ENCODE data around the gene EIF5A2. TPM values are rescaled to one million over a fixed set of nuclear protein-coding genes. Genes with fewer than 3 reads are reported as not detected.
"Not testable (repeated sequence)": the region's sequence is repeated elsewhere in the genome, so short reads cannot be mapped to it uniquely, and the experiment has no call there.

Gene EIF5A2
- 8.7 and 9.7 TPM in 2 replicates for total RNA-seq

- peaks cover 19% of the 10 kb centered on the region for H3K4me1 Mint-ChIP-seq
- peak within 1 kb of the TSS; percentile 95 for H3K27ac Mint-ChIP-seq
- H3K9me3 Mint-ChIP-seq: peaks cover 2% of the 10 kb centered on the region
- H3K27me3 Mint-ChIP-seq: peaks cover 15% of the 10 kb centered on the region
- intact Hi-C loops (cut with micrococcal nuclease): loop anchor here (1.0 to 10.0 kb wide), 4 partner anchors 38 to 1842 kb away; partner anchors contain the start of genes ECT2 and RPL22L1
- peaks cover 1% of the 10 kb centered on the region for H3K36me3 Mint-ChIP-seq (ENCODE audit: low read depth)
- DNase-seq: peak; percentile 97
- H3K4me3 Mint-ChIP-seq: peak within 1 kb of the TSS; percentile 99
Measured at GRCh38 chr3:170908235-170909116, at the start of gene EIF5A2. Gene EIF5A2, minus strand, starts transcription at chr3:170908637. Its CDS starts 831 bp downstream, at chr3:170907806.

DNA sequence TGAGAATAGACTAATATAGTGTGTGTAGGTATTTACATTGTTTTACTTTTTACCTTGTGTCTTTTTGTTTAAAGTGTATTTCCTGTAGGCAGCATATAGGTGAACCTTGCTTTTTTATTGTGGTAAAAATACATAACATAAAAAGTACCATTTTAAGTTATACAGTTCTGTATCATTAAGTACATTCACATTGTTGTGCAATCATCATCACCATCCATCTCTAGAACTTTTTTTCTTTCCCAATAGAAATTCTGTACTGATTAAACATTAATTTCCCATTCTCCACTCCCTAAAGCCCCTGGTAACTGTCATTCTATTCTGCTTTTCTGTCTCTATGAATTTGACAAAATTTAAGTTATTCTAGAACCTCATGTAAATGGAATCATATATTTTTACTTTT lies 48.2 kb upstream of the EIF5A2 start:
- H3K4me3 Mint-ChIP-seq: no peak overlapping the region
- no peaks in the 10 kb centered on the region for H3K9me3 Mint-ChIP-seq
- intact Hi-C loops (cut with micrococcal nuclease): no loop called here
- H3K27ac Mint-ChIP-seq: no peak overlapping the region
- H3K27me3 Mint-ChIP-seq: peaks cover 34% of the 10 kb centered on the region
- H3K36me3 Mint-ChIP-seq (ENCODE audit: low read depth): no peaks in the 10 kb centered on the region
- H3K4me1 Mint-ChIP-seq: no peaks in the 10 kb centered on the region
- no peak for DNase-seq

DNA sequence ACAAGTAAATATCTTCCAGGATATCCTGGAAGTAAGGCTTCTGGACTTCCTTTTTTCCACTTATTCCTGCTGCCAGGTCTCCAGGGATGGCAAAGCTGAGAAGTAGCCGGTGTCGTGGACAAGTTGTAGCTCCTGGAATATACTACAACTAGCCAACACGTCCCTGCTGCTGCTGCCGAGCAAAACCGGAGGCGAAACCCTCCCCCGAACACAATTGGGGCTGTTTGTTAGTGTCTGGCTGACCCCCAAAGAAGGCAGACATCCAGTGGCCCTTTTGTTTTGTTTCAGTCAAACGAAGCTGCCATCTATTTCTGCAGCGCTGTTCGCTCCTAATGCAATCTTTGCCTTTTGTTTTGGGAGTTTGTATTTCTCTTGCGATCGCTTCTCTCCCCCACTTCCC lies 45.3 kb upstream of the EIF5A2 start:
- Mint-ChIP-seq H3K9me3 (no peaks in the 10 kb centered on the region), H3K4me1 (no peaks in the 10 kb centered on the region), H3K27ac (no peak overlapping the region), H3K36me3 (ENCODE audit: low read depth) (no peaks in the 10 kb centered on the region), H3K27me3 (peaks cover 29% of the 10 kb centered on the region), H3K4me3 (no peak overlapping the region)
- intact Hi-C loops (cut with micrococcal nuclease): no loop called here
- DNase-seq: no peak

DNA sequence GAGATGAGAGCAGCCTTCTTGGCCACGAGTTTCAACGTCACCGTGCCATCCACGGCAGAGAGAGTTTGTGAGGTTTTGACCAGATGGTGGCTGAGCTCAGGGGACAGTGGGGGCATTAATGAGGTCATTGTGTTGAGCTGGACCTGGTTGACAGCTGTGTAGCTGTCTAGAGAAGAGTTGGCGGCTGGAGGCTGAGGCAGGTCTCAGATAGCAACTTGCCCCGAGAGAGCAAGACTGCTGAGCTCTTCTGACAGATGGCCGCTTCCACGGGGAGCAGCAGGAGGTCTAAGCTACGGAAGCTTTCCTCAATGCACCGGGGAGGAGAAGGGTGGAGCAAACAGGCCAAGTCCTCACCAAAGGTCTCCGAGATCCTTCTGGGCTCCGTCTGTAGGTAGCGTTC lies 44.8 kb upstream of the EIF5A2 start:
- DNase-seq: no peak
- no peaks in the 10 kb centered on the region for H3K9me3 Mint-ChIP-seq
- H3K27me3 Mint-ChIP-seq: peaks cover 26% of the 10 kb centered on the region
- no peak overlapping the region for H3K27ac Mint-ChIP-seq
- intact Hi-C loops (cut with micrococcal nuclease): no loop called here
- H3K4me1 Mint-ChIP-seq: no peaks in the 10 kb centered on the region
- H3K4me3 Mint-ChIP-seq: no peak overlapping the region
- no peaks in the 10 kb centered on the region for H3K36me3 Mint-ChIP-seq (ENCODE audit: low read depth)

GRCh38 chr3:170949211-170949610 lies 40.8 kb upstream of the EIF5A2 start:
- Mint-ChIP-seq H3K4me3 (no peak overlapping the region), H3K4me1 (no peaks in the 10 kb centered on the region), H3K36me3 (ENCODE audit: low read depth) (no peaks in the 10 kb centered on the region), H3K9me3 (no peaks in the 10 kb centered on the region), H3K27ac (no peak overlapping the region), H3K27me3 (peaks cover 3% of the 10 kb centered on the region)
- DNase-seq: no peak
- intact Hi-C loops (cut with micrococcal nuclease): no loop called here

- Mint-ChIP-seq H3K27me3 (peaks cover 3% of the 10 kb centered on the region), H3K27ac (no peak overlapping the region), H3K36me3 (ENCODE audit: low read depth) (no peaks in the 10 kb centered on the region), H3K4me3 (no peak overlapping the region), H3K4me1 (no peaks in the 10 kb centered on the region), H3K9me3 (peaks cover 3% of the 10 kb centered on the region)
- intact Hi-C loops (cut with micrococcal nuclease): no loop called here
- no peak for DNase-seq
Measured at GRCh38 chr3:170947018-170947769, 38.8 kb upstream of the EIF5A2 start.

DNA sequence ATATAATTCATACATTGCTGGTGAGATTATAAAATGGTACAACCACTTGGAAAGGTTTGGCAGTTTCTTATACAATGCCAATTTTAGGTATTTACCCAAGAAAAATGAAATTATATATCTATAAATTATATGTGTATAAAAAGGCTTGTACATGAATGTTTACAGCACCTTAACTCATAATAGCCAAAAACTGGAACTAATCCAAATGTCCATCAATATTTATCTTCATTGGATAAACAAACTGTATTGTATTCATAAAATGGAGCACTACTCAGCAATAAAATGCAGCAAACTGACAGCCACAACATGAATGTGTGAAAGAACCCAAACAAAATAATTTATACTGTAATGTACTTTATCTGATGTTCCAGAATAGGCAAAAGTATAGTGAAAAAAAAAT lies 33.6 kb upstream of the EIF5A2 start:
- Mint-ChIP-seq H3K4me1 (no peaks in the 10 kb centered on the region), H3K9me3 (peaks cover 10% of the 10 kb centered on the region), H3K4me3 (no peak overlapping the region), H3K27me3 (peaks cover 12% of the 10 kb centered on the region), H3K36me3 (ENCODE audit: low read depth) (no peaks in the 10 kb centered on the region), H3K27ac (no peak overlapping the region)
- DNase-seq: no peak
- intact Hi-C loops (cut with micrococcal nuclease): no loop called here

DNA sequence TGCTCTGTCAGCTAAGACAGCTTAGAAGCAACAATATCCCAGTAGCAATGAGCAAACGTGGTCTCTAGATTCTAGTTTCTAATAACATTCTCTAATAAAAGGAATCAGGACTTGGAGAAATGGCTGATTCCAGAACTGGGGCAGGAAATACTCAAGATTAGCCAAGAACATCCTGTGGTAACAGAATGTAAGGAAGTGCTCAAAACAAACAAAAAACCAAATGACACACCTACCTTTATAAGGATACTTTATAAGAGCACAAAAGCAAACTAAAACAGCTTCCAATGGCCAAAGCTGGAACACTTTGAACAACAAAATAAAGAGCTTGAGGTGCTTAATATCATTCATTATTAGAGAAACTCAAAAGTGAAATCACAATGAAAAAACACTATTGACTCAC lies 33.1 kb upstream of the EIF5A2 start:
- peaks cover 10% of the 10 kb centered on the region for H3K9me3 Mint-ChIP-seq
- H3K27me3 Mint-ChIP-seq: peaks cover 12% of the 10 kb centered on the region
- intact Hi-C loops (cut with micrococcal nuclease): no loop called here
- H3K27ac Mint-ChIP-seq: no peak overlapping the region
- H3K4me1 Mint-ChIP-seq: no peaks in the 10 kb centered on the region
- H3K36me3 Mint-ChIP-seq (ENCODE audit: low read depth): no peaks in the 10 kb centered on the region
- DNase-seq: no peak
- no peak overlapping the region for H3K4me3 Mint-ChIP-seq

GRCh38 chr3:170933039-170933438 lies 24.6 kb upstream of the EIF5A2 start:
- DNase-seq; H3K9me3 Mint-ChIP-seq; H3K27ac Mint-ChIP-seq; H3K4me3 Mint-ChIP-seq; H3K36me3 Mint-ChIP-seq (ENCODE audit: low read depth); intact Hi-C loops (cut with micrococcal nuclease); H3K4me1 Mint-ChIP-seq: not testable (repeated sequence)
- peaks cover 17% of the 10 kb centered on the region for H3K27me3 Mint-ChIP-seq

DNA sequence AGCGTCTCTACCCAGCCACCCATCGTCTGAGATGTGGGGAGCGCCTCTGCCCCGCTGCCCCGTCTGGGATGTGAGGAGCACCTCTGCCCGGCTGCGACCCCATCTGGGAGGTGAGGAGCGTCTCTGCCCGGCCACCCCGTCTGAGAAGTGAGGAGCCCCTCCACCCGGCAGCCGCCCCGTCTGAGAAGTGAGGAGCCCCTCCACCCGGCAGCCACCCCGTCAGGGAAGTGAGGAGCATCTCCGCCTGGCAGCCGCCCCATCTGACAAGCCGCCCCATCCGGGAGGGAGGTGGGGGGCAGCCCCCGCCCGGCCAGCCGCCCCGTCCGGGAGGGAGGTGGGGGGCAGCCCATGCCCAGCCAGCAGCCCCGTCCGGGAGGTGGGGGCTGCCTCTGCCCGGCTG lies 15.1 kb upstream of the EIF5A2 start:
- H3K36me3 Mint-ChIP-seq (ENCODE audit: low read depth); H3K27ac Mint-ChIP-seq; intact Hi-C loops (cut with micrococcal nuclease); H3K27me3 Mint-ChIP-seq; H3K4me3 Mint-ChIP-seq; DNase-seq; H3K4me1 Mint-ChIP-seq: not testable (repeated sequence)
- peaks cover 23% of the 10 kb centered on the region for H3K9me3 Mint-ChIP-seq

- DNase-seq: no peak
- Mint-ChIP-seq H3K9me3 (peaks cover 27% of the 10 kb centered on the region), H3K36me3 (ENCODE audit: low read depth) (no peaks in the 10 kb centered on the region), H3K27me3 (peaks cover 15% of the 10 kb centered on the region), H3K27ac (no peak overlapping the region), H3K4me1 (no peaks in the 10 kb centered on the region), H3K4me3 (no peak overlapping the region)
- intact Hi-C loops (cut with micrococcal nuclease): no loop called here
Measured at GRCh38 chr3:170918715-170919114, 10.3 kb upstream of the EIF5A2 start.

- intact Hi-C loops (cut with micrococcal nuclease): no loop called here
- no peak overlapping the region for H3K27ac Mint-ChIP-seq
- H3K27me3 Mint-ChIP-seq: peaks cover 21% of the 10 kb centered on the region
- H3K4me1 Mint-ChIP-seq: no peaks in the 10 kb centered on the region
- H3K9me3 Mint-ChIP-seq: peaks cover 9% of the 10 kb centered on the region
- H3K36me3 Mint-ChIP-seq (ENCODE audit: low read depth): no peaks in the 10 kb centered on the region
- DNase-seq: no peak
- no peak overlapping the region for H3K4me3 Mint-ChIP-seq
Measured at GRCh38 chr3:170914690-170915089, 6.3 kb upstream of the EIF5A2 start.

DNA sequence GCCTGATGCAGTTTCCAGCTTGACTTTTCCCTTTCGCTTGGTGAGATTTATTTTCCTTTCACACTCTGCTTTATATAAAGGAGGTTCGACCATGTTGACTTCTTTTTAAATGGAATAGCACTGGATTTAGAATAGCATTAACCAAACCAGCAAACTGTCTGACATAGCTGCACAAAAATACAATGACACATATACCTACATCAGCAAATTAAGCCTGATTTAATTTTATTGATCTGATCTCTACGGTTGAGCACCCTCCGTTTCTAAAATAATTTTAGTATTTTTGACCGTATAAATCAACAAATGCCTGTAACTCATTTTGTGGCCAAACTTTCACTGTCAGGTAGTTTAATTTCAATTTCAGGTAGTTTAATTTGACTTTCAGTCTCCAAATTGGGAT lies 5.8 kb upstream of the EIF5A2 start:
- Mint-ChIP-seq H3K4me3 (no peak overlapping the region), H3K9me3 (peaks cover 9% of the 10 kb centered on the region), H3K4me1 (peaks cover 3% of the 10 kb centered on the region), H3K27ac (no peak overlapping the region), H3K27me3 (peaks cover 21% of the 10 kb centered on the region), H3K36me3 (ENCODE audit: low read depth) (no peaks in the 10 kb centered on the region)
- no peak for DNase-seq
- intact Hi-C loops (cut with micrococcal nuclease): no loop called here

- Mint-ChIP-seq H3K27me3 (peaks cover 25% of the 10 kb centered on the region), H3K9me3 (peaks cover 2% of the 10 kb centered on the region), H3K4me3 (no peak overlapping the region), H3K36me3 (ENCODE audit: low read depth) (peaks cover 1% of the 10 kb centered on the region), H3K4me1 (peaks cover 15% of the 10 kb centered on the region), H3K27ac (no peak overlapping the region)
- no peak for DNase-seq
- intact Hi-C loops (cut with micrococcal nuclease): no loop called here
Measured at GRCh38 chr3:170911051-170911450, 2.6 kb upstream of the EIF5A2 start.

Measured in activated CD4-positive, alpha-beta T cell treated with anti-CD3 and anti-CD28 coated beads, Interleukin-2, amount 10 ng/mL, durations not matched to agents 24 days and 14 days (primary cell).